ENCODE measurements around the gene GTF3C1.

Gene GTF3C1

GRCh38 chr16:27566417-27566816 lies 16.7 kb upstream of the GTF3C1 start:
- DNase-seq, result no peak

- DNase-seq, result no peak
Measured at GRCh38 chr16:27564224-27564623, 14.5 kb upstream of the GTF3C1 start.

GRCh38 chr16:27561216-27561615 lies 11.5 kb upstream of the GTF3C1 start:
- no peak for DNase-seq

- DNase-seq, result no peak
Measured at GRCh38 chr16:27558932-27559331, 9.2 kb upstream of the GTF3C1 start.

GRCh38 chr16:27558434-27558833 lies 8.7 kb upstream of the GTF3C1 start:
- no peak for DNase-seq

- no peak for DNase-seq
Measured at GRCh38 chr16:27556471-27556870, 6.8 kb upstream of the GTF3C1 start.

GRCh38 chr16:27551036-27551435 lies 1.3 kb upstream of the GTF3C1 start:
- no peak for DNase-seq

GRCh38 chr16:27550582-27550920 lies 838 bp upstream of the GTF3C1 start:
- no peak for DNase-seq

GRCh38 chr16:27549464-27549745 lies 308 bp downstream of the GTF3C1 start:
- DNase-seq, result no peak

- DNase-seq, result no peak
Measured at GRCh38 chr16:27547851-27548250, 1.9 kb downstream of the GTF3C1 start.

GRCh38 chr16:27547134-27547533 lies 2.6 kb downstream of the GTF3C1 start:
- no peak for DNase-seq

GRCh38 chr16:27544671-27545070 lies 5.0 kb downstream of the GTF3C1 start:
- DNase-seq, result no peak

- no peak for DNase-seq
Measured at GRCh38 chr16:27543801-27544200, 5.9 kb downstream of the GTF3C1 start.

- DNase-seq, result no peak
Measured at GRCh38 chr16:27539636-27540035, 10.1 kb downstream of the GTF3C1 start.

- no peak for DNase-seq
Measured at GRCh38 chr16:27539120-27539519, 10.6 kb downstream of the GTF3C1 start.

GRCh38 chr16:27538528-27538927 lies 11.2 kb downstream of the GTF3C1 start:
- DNase-seq, result no peak

GRCh38 chr16:27534256-27534655 lies 15.5 kb downstream of the GTF3C1 start:
- no peak for DNase-seq

GRCh38 chr16:27531826-27532800 lies 17.6 kb downstream of the GTF3C1 start:
- no peak for DNase-seq

GRCh38 chr16:27531186-27531585 lies 18.5 kb downstream of the GTF3C1 start:
- DNase-seq, result no peak

GRCh38 chr16:27529962-27530361 lies 19.8 kb downstream of the GTF3C1 start:
- no peak for DNase-seq

- no peak for DNase-seq
Measured at GRCh38 chr16:27528294-27528693, 21.4 kb downstream of the GTF3C1 start.

- DNase-seq, result no peak
Measured at GRCh38 chr16:27526180-27526579, 23.5 kb downstream of the GTF3C1 start.

GRCh38 chr16:27522173-27522707 lies 27.5 kb downstream of the GTF3C1 start:
- DNase-seq, result no peak

GRCh38 chr16:27520982-27521673 lies 28.6 kb downstream of the GTF3C1 start:
- no peak for DNase-seq

All from activated gamma-delta T cell (primary cell).